ENCODE measurements around the gene LPXN.

DNA sequence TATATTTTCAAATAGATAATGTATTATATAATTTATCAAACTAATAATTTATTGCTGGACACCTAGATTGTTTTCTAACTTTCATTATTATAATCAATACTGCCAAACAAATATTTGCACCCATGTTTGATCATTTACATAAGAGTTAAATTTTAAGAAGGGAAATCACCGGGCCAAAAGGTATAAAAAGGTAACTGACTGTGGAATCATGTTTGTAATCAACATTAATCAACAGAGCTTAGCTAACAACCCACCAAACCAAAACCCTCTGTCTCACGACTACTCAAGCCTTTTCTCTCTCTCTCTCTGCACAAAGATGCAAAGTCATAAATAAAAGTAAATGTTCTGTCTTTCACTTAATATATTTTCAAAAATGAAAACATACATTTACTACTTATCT lies 14.8 kb downstream of the LPXN start:
- TF ChIP-seq, protein P1, sequence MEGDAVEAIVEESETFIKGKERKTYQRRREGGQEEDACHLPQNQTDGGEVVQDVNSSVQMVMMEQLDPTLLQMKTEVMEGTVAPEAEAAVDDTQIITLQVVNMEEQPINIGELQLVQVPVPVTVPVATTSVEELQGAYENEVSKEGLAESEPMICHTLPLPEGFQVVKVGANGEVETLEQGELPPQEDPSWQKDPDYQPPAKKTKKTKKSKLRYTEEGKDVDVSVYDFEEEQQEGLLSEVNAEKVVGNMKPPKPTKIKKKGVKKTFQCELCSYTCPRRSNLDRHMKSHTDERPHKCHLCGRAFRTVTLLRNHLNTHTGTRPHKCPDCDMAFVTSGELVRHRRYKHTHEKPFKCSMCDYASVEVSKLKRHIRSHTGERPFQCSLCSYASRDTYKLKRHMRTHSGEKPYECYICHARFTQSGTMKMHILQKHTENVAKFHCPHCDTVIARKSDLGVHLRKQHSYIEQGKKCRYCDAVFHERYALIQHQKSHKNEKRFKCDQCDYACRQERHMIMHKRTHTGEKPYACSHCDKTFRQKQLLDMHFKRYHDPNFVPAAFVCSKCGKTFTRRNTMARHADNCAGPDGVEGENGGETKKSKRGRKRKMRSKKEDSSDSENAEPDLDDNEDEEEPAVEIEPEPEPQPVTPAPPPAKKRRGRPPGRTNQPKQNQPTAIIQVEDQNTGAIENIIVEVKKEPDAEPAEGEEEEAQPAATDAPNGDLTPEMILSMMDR (IDR thresholded peaks at IDR 0.05), result no peak
- TF ChIP-seq POLR2A (IDR thresholded peaks at IDR 0.05) (no peak), POLR2AphosphoS5 (IDR thresholded peaks at IDR 0.05) (no peak)
